Skin epidermis (tissue), 12 donors: ENCODE measurements around the gene CABP7.

ENCODE experiments used
- H3K27ac ChIP-seq, 21 experiments: fragments of 200-600 bp; sonication (generic) in 11 of 21; one replicate each; pipeline ENCODE4 v1.5.0; 2020; ENCODE audit warnings: mild to moderate bottlenecking in 3 of 21, inconsistent platforms in 2 of 21, moderate library complexity in 2 of 21
- H3K4me3 ChIP-seq, 7 experiments: fragments of 200-600 bp; sonication (generic) in 2 of 7; one replicate each; pipeline ENCODE4 v1.5.0; 2020; ENCODE audit warnings: inconsistent platforms in 2 of 7, mild to moderate bottlenecking in 2 of 7, moderate library complexity in 1 of 7

CABP7 gene

GRCh38 chr22:29765905-29766631 lies 46.3 kb downstream of the CABP7 start:
- peak overlapping the region; percentile 27 to 96 (median 90) for H3K27ac ChIP-seq
- peak overlapping the region; percentile 60 to 97 (median 83) for H3K4me3 ChIP-seq

GRCh38 chr22:29766632-29767170 lies 46.9 kb downstream of the CABP7 start, which contains the start of gene ZMAT5:
ZMAT5 (minus strand) TSS chr22:29767007; CDS start chr22:29748544, 18,463 bp downstream.
- Histone ChIP-seq H3K27ac (peak within 1 kb of the TSS; percentile 27 to 96 (median 92)), H3K4me3 (peak within 1 kb of the TSS; percentile 67 to 97 (median 84))

GRCh38 chr22:29767171-29768051 lies 47.6 kb downstream of the CABP7 start, which contains the start of gene UQCR10:
UQCR10 (plus strand) TSS chr22:29767369; CDS start chr22:29767399, 30 bp downstream.
- H3K27ac ChIP-seq, result peak within 1 kb of the TSS; percentile 27 to 96 (median 92)

GRCh38 chr22:29768052-29768693 lies 48.4 kb downstream of the CABP7 start:
- H3K4me3 ChIP-seq, result peak overlapping the region; percentile 67 to 97 (median 84)
- H3K27ac ChIP-seq, result peak overlapping the region in 19 of 21 experiments; percentile 76 to 96 (median 92)

More at GRCh38 chr22:29767171-29768051, 47.6 kb downstream of the CABP7 start, which contains the start of gene UQCR10:
- H3K4me3 ChIP-seq, result peak within 1 kb of the TSS; percentile 67 to 97 (median 84)

- H3K27ac ChIP-seq, result no peak overlapping the region
- no peak overlapping the region for H3K4me3 ChIP-seq
Measured at GRCh38 chr22:29769723-29770321, 50.0 kb downstream of the CABP7 start.

DNA sequence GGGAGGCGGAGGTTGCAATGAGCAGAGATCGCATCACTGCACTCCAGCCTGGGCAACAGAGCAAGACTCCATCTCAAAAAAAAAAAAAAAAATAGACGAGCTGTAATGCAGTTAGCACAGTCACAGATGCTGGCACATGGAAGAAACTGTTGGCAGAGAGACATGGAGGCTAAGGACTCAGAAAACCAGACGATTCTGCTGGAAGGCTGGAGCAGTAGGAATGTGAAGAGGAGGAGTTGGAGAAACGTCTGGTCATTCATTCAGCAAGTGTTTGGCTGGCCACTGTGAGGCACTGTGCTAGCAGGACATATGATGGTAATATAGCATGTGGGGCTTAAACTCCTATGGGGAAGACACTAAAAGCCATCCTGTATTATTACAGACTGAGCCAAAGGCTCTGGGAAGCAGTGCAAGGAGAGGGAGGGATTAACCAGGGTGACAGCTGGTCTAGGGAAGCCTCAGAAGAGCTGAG lies 52.4 kb downstream of the CABP7 start:
- H3K4me3 ChIP-seq, result no peak overlapping the region
- H3K27ac ChIP-seq, result peak overlapping the region in 2 of 21 experiments; percentile 18 to 21

DNA sequence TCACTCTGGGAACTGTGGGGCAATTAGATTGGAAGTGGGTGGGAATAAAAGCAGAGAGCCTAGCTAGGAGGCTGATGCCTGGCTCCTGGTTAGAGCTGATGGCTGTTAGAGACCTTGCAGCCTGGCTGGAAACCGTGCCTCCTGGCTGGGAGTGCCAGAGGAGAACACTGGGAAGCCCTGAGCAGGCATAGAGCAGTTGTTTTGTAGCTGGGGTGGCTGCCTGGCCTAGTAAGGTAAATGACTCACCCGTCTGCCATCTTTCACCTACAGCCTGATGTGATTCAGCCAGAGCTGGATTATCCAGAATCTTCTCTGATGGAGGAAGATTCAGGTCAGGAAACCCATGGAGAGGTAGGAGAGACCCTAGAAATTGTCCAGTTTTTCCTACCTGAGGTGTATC lies 53.4 kb downstream of the CABP7 start:
- H3K27ac ChIP-seq, result peak overlapping the region in 10 of 21 experiments; percentile 0 to 62 (median 21)
- H3K4me3 ChIP-seq, result no peak overlapping the region

- H3K27ac ChIP-seq, result peak overlapping the region in 7 of 21 experiments; percentile 22 to 84 (median 79)
Measured at GRCh38 chr22:29780220-29780619, 60.4 kb downstream of the CABP7 start.

DNA sequence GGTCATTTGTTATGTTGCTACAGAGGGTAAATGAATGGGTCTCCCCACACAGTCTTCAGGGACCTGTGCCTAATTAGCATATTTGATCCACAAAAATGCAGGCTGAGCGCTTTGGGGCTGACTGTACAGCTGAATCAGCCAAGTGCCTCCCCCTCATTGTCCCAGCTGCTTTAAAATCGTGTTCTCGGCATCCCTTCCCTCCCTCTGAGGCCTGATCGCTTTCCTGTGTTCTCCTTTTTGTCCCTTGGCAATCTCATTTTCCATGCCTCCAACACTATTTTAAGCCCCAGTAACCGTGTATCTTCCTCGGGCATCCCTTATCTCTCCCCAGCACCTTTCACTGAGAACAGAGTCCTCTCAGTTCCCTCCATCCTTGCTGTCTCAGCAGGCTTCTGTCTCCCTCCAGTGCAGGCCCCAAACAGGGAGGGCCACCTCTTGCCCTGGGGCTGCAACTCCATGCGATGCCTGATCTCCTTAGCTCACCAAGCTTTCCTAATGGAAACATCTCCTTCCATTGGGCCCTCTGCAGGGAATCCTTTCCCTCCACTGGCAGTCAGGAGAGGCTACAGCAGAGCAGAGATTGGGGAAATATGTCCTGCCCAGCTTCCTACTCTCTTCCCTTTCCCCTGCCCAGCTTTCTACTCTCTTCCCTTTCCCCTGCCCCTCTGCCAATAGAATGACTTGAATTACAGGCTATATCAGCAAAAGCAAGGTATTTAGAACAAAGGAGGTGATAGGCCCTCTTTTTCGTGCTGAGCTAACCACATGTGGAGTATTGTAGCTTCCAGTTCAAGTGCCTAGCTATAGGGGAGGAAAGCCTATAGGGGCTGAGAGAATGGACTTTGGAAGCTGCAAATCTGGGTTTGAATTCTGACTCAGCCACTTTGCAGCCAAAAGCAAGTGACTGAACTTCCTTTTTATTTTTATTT lies 61.2 kb downstream of the CABP7 start:
- Histone ChIP-seq H3K27ac (peak overlapping the region in 18 of 21 experiments; percentile 13 to 89 (median 72)), H3K4me3 (no peak overlapping the region)

More at GRCh38 chr22:29780220-29780619, 60.4 kb downstream of the CABP7 start:
- H3K4me3 ChIP-seq, result no peak overlapping the region
